Left renal pelvis (tissue), 4 donors: ENCODE results near the gene SLC24A2. TPM values are rescaled to one million over a fixed set of nuclear protein-coding genes. Genes with fewer than 3 reads are reported as not detected.

Source experiments
- DNase-seq, 4 donors: peaks; one replicate each; pipeline ENCODE4 v3.0.0-alpha.2; 2013; ENCODE audit warnings: low read depth in 4 of 4, low spot score in 3 of 4
- polyA plus RNA-seq, 4 donors: library from polyadenylated mRNA; unstranded; fragments of 120-200 nt; gene quantifications; one replicate each; pipeline ENCODE4 v1.2.1, GENCODE V29; 2013; ENCODE audit not compliant: insufficient read length in 4 of 4

SLC24A2 gene
- polyA plus RNA-seq, 4 donors = 0.14 to 0.27 (median 0.19) TPM

DNA sequence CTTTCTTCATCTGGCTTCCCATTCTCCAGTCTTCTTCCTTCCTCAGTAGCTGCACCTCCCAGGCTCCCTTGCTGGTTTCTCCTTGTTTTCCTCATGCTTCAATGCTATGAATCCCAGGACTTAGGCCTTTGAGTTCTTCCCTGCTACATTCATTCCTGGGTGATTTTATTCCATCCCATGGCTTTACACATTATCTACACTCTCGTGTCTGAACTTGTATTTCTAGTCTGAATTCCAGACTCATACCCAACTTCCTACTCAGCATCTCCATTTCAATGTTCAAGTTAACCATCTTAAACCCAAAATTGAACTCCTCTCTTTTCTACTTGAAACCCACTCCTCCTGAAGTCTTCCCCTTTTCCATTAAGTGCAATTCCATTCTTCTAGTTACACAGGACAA lies 20.0 kb downstream of the SLC24A2 start:
- DNase-seq = no peak

- DNase-seq = no peak
These were observed 29.8 kb downstream of the SLC24A2 start for GRCh38 chr9:19759066-19759465.

- no peak for DNase-seq
These were observed 31.1 kb downstream of the SLC24A2 start for GRCh38 chr9:19757745-19758144.

DNA sequence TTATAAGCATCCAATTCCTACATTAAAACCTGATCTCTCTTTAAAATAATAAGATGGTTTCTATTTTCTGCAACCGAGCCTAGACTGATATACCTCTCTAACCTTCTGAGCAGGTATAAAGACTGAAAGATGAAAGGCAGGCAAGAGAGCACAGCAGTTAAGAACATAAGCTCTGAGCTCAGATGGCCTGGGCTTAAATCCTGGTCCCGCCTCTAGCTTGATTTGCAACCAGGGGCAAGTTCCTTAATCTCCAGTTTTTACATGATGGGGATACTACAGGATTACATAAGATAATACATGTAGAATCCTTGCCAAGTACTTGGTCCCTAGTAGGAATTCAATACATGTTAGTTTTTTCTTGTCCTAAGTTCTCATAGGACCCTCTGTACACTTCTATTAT lies 33.9 kb downstream of the SLC24A2 start:
- no peak for DNase-seq

GRCh38 chr9:19748278-19749126 lies 40.3 kb downstream of the SLC24A2 start:
- no peak for DNase-seq

- DNase-seq = no peak
These were observed 42.6 kb downstream of the SLC24A2 start for GRCh38 chr9:19746223-19746622.

GRCh38 chr9:19741178-19741577 lies 47.7 kb downstream of the SLC24A2 start:
- no peak for DNase-seq
